Esophagus squamous epithelium (tissue), 4 donors: Measurements from ENCODE around the gene TNP2.

ENCODE experiments used
- POLR2A ChIP-seq, 4 donors: fragments of 450-650 bp; IDR thresholded peaks; one replicate each; pipeline ENCODE4 v1.6.1; 2017; ENCODE audit warnings: antibody characterized with exemption in 4 of 4, mild to moderate bottlenecking in 4 of 4, moderate library complexity in 3 of 4
- TF ChIP-seq, protein P1 (sequence below), 6 experiments: fragments of 450-650 bp in 4 of 6; fragments of 200-600 bp in 2 of 6; sonication (generic) in 2 of 6; IDR thresholded peaks; one replicate each; pipeline ENCODE4 v1.5.1; 2016 to 2019; ENCODE audit warnings: antibody characterized with exemption in 6 of 6, mild to moderate bottlenecking in 4 of 6, moderate library complexity in 4 of 6

DNA sequence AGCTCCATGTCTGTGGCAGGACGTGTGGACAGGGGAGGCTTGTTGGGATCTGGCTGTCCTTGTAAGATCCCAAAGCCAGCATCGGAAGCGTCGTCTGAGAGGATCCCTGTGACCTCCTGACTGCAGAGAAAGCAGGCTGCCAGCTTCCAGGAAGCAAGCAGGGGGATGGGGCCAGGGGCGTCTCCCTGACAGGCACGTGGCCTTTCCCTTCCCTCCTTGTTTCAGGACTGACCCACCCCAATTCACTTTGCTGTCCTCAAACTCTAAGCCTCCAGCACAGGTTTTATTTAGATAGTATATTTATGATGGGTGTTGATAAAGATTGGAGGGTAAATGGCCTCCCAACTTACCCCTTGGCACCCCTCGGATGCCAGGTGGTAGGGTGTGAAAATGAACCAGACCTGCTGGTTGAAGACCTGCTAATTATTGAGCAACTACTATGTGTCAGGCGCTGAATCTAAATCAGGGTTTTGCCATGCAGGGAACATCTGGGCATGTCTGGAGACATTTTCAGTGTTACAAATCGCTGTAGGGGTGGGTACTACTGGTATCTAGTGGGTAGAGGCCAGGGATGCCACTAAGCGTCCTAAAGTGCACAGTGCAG, 37.7 kb downstream of the TNP2 start:
- TF ChIP-seq, protein P1, sequence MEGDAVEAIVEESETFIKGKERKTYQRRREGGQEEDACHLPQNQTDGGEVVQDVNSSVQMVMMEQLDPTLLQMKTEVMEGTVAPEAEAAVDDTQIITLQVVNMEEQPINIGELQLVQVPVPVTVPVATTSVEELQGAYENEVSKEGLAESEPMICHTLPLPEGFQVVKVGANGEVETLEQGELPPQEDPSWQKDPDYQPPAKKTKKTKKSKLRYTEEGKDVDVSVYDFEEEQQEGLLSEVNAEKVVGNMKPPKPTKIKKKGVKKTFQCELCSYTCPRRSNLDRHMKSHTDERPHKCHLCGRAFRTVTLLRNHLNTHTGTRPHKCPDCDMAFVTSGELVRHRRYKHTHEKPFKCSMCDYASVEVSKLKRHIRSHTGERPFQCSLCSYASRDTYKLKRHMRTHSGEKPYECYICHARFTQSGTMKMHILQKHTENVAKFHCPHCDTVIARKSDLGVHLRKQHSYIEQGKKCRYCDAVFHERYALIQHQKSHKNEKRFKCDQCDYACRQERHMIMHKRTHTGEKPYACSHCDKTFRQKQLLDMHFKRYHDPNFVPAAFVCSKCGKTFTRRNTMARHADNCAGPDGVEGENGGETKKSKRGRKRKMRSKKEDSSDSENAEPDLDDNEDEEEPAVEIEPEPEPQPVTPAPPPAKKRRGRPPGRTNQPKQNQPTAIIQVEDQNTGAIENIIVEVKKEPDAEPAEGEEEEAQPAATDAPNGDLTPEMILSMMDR (IDR thresholded peaks at IDR 0.05), result no peak
- no peak for TF ChIP-seq POLR2A (IDR thresholded peaks at IDR 0.05)
